GM12891 (cell line): ENCODE results near the gene ZNF783.

Source experiments
- POLR2A ChIP-seq: IDR thresholded peaks from 2 replicates; pipeline ENCODE4 v1.6.1; 2011; ENCODE audit warnings: low read depth, low read length, control low read depth
- SPI1 ChIP-seq: IDR thresholded peaks from 2 replicates; pipeline ENCODE4 v1.6.1; 2011; ENCODE audit warnings: low read depth, low read length, control low read depth

DNA sequence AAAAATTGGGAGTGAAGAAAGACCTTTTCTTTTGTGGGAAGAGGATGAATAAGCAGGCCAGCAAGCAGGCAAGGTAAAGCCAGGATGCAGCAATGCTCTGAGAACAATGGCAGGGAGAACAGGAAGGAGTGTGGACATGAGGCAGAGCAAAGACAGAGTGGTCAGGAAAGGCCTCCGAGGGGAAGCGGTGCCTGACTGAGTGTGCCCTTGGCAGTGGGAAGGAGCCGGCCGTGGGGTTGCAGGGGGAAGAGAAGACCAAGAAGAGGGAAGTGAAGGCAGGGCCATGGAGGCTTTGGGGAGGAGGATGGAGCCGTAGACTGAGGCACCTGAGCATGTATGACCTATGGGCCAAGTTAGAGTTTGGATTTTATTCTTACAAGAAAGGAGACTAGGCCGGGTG is 44.4 kb upstream of the ZNF783 start:
- TF ChIP-seq SPI1 (no peak), POLR2A (no peak)
